ENCODE data around the gene FBXW12. TPM values are rescaled to one million over a fixed set of nuclear protein-coding genes. Genes with fewer than 3 reads are reported as not detected.

The FBXW12 gene
- total and polyA plus RNA-seq, 3 donors from 2014 or later, result 0.81 to 2.0 (median 0.98) TPM

GRCh38 chr3:48436477-48436787, 64.4 kb downstream of the FBXW12 start:
- Histone ChIP-seq H3K4me3 (no peak overlapping the region), H3K27ac (no peak overlapping the region), H3K27me3 (no peaks in the 10 kb centered on the region), H3K36me3 (ENCODE audit: low read depth, missing control alignments) (no peaks in the 10 kb centered on the region), H3K9me3 (no peaks in the 10 kb centered on the region), H3K4me1 (peaks cover 43% of the 10 kb centered on the region)
- intact Hi-C loops (cut with DNase I; ENCODE audit: low total_unique reads), result loop anchor here (5.0 kb wide), 2 partner anchors 34 to 164 kb away; no protein-coding TSS in a partner anchor
- TF ChIP-seq POLR2A (IDR thresholded peaks at IDR 0.05), result no peak
- no peak for TF ChIP-seq CTCF (IDR thresholded peaks at IDR 0.05)
- WGBS, 2 donors, result 0 to 67% methylated on average over 1 of the region's 1 CpG
- DNase-seq, result no peak

GRCh38 chr3:48436855-48437254, 64.8 kb downstream of the FBXW12 start:
- WGBS, 2 donors, result 80 to 82% methylated on average over 7 of the region's 7 CpGs
- Histone ChIP-seq H3K9me3 (no peaks in the 10 kb centered on the region), H3K27me3 (no peaks in the 10 kb centered on the region), H3K36me3 (ENCODE audit: low read depth, missing control alignments) (no peaks in the 10 kb centered on the region), H3K4me3 (no peak overlapping the region), H3K4me1 (peaks cover 47% of the 10 kb centered on the region), H3K27ac (no peak overlapping the region)
- TF ChIP-seq POLR2A (IDR thresholded peaks at IDR 0.05), result no peak
- no peak for TF ChIP-seq CTCF (IDR thresholded peaks at IDR 0.05)
- DNase-seq, result no peak
- intact Hi-C loops (cut with DNase I; ENCODE audit: low total_unique reads), result loop anchor here (5.0 kb wide), 2 partner anchors 35 to 165 kb away; no protein-coding TSS in a partner anchor

GRCh38 chr3:48437812-48438211, 65.8 kb downstream of the FBXW12 start:
- H3K9me3 ChIP-seq, result no peaks in the 10 kb centered on the region
- no peak for TF ChIP-seq POLR2A (IDR thresholded peaks at IDR 0.05)
- no peak overlapping the region for H3K4me3 ChIP-seq
- no peak for DNase-seq
- no peaks in the 10 kb centered on the region for H3K27me3 ChIP-seq
- H3K4me1 ChIP-seq, result peaks cover 47% of the 10 kb centered on the region
- no peak overlapping the region for H3K27ac ChIP-seq
- intact Hi-C loops (cut with DNase I; ENCODE audit: low total_unique reads), result loop anchor here (5.0 kb wide), 2 partner anchors 36 to 166 kb away; no protein-coding TSS in a partner anchor
- WGBS, 2 donors, result 76 to 78% methylated on average over 4 of the region's 4 CpGs
- no peaks in the 10 kb centered on the region for H3K36me3 ChIP-seq (ENCODE audit: low read depth, missing control alignments)

GRCh38 chr3:48439820-48440589, 68.0 kb downstream of the FBXW12 start, which contains the start of the genes CCDC51 and TMA7:
CCDC51 (minus strand) TSS chr3:48440119; CDS start chr3:48435128, 4,991 bp downstream.
TMA7 (plus strand) TSS chr3:48440257; CDS start chr3:48440297, 40 bp downstream.
- peak within 1 kb of the TSS; percentile 80 to 90 for H3K27ac ChIP-seq
- no peaks in the 10 kb centered on the region for H3K27me3 ChIP-seq
- peak within 1 kb of the TSS; percentile 92 to 94 for H3K4me3 ChIP-seq
- 0% methylated on average over 41 to 54 of the region's 54 CpGs for WGBS, 2 donors
- peak; percentile 100 for DNase-seq
- H3K36me3 ChIP-seq (ENCODE audit: low read depth, missing control alignments), result no peaks in the 10 kb centered on the region
- H3K9me3 ChIP-seq, result no peaks in the 10 kb centered on the region
- intact Hi-C loops (cut with DNase I; ENCODE audit: low total_unique reads), result loop anchor here (5.0 kb wide), 2 partner anchors 38 to 168 kb away; no protein-coding TSS in a partner anchor
- TF ChIP-seq CTCF (IDR thresholded peaks at IDR 0.05) (no peak), POLR2A (IDR thresholded peaks at IDR 0.05) (peak; percentile 44)
- H3K4me1 ChIP-seq, result peaks cover 30% of the 10 kb centered on the region

- no peaks in the 10 kb centered on the region for H3K36me3 ChIP-seq (ENCODE audit: low read depth, missing control alignments)
- peak overlapping the region; percentile 92 to 94 for H3K4me3 ChIP-seq
- intact Hi-C loops (cut with DNase I; ENCODE audit: low total_unique reads), result no loop called here
- TF ChIP-seq CTCF (IDR thresholded peaks at IDR 0.05), result no peak
- no peak for TF ChIP-seq POLR2A (IDR thresholded peaks at IDR 0.05)
- peaks cover 24% of the 10 kb centered on the region for H3K4me1 ChIP-seq
- peak overlapping the region; percentile 80 to 90 for H3K27ac ChIP-seq
- H3K9me3 ChIP-seq, result no peaks in the 10 kb centered on the region
- DNase-seq, result peak; percentile 32
- 0% methylated on average over 19 to 21 of the region's 21 CpGs for WGBS, 2 donors
- no peaks in the 10 kb centered on the region for H3K27me3 ChIP-seq
Measured at GRCh38 chr3:48440590-48440958, 68.6 kb downstream of the FBXW12 start.

Measured in testis (tissue), 3 donors.